Stimulated activated CD4-positive, alpha-beta T cell treated with anti-CD3 and anti-CD28 coated beads, Interleukin-15, amount 100 ng/mL, for 48 hours (primary cell): ENCODE measurements around the gene FHL2.

Source experiments
- DNase-seq, 2 donors: peaks; one replicate each; pipeline ENCODE4 v3.0.0-alpha.2; 2020; ENCODE audit warnings: low read depth in 2 of 2

Gene FHL2

GRCh38 chr2:105422801-105423200, 23.9 kb upstream of the FHL2 start:
- DNase-seq, result no peak

GRCh38 chr2:105421053-105421452, 22.2 kb upstream of the FHL2 start:
- no peak for DNase-seq

GRCh38 chr2:105418522-105418921, 19.7 kb upstream of the FHL2 start:
- no peak for DNase-seq

- DNase-seq, result no peak
Observed at GRCh38 chr2:105417857-105418436, 19.1 kb upstream of the FHL2 start.

- no peak for DNase-seq
Observed at GRCh38 chr2:105416156-105416555, 17.3 kb upstream of the FHL2 start.

DNA sequence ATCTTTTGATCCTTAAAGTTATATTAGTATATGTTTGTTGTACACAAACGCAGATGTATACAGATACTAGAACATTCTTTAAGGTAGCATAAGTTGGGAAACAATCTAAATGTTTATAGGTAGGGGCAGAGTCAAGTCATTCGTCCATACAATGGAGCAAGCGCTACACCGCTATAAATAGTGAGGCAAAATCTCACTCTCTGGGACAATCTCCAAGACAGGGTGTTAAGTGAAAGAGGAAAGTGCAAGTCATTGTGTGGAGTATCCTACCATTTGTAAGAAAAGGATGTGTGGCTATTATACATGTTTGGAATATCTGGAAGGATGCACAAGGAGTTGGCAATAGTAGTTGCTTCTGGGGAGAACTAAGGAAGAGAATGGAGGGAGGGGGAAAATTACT, 16.2 kb upstream of the FHL2 start:
- no peak for DNase-seq

DNA sequence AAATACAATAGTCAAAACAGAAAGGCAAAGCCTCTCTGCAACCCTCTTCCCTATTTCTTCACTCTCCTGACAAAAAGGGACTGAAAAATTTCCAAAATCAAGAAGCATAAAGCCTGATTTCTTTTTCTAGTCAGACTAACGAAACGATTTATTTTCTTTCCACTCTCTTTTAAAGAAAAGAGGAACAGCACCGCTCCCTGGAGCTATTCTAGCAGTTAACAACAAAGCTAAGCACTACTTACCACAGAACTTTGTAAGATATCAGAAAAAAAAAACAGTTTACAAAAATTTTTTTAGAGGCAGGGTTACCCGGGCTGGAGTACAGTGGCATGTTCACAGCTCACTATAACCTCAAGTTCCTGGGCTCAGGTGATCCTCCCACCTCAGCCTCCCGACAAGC, 14.4 kb upstream of the FHL2 start:
- no peak for DNase-seq

DNA sequence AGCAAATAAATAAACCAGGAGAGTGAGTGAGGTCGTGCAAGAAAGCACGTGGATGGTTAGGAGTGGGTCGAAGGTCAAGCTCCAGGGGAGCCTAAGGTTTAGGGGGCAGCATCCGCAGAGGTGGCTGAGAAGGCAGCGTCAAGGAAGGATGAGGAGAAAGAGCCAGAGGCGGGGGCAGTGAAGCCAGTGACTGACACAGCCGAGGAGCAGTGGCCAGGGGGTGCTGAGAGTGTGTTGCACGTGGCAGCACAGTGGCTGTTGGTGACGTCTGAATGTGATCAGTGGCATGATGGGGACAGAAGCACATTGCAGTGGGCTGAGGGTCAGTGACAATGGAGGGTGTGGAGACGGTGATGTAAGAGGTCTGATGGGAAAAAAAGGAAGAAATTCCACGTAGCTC, 13.7 kb upstream of the FHL2 start:
- DNase-seq, result no peak

DNA sequence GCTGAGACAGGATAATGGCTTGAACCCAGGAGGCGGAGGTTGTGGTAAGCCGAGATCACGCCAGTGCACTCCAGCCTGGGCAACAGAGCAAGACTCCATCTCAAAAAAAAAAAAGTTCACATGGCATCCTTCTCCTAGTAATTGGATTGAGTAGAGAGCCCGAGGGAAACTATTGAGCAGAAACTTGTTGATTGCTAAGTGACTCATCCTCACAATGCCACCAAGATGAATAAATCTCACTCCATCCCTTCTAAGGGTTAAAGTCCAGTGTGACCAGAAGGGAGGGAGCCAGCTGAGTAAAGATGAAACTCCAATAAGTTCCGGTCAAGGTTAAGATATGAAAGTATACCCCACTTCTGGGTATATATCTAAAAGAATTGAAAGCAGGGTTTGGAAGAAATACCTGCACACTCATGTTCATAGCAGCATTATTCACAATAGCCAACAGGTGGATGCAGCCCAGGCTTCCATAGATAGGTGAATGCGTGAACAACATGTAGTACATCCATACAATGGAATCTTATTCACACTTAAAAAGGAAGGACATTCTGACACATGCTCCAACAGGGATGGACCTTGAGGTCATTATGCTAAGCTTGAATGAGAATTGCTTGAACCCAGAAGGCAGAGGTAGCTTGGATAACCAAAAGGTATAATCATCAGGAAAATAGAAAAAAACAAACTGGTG, 13.0 kb upstream of the FHL2 start:
- DNase-seq, result no peak

GRCh38 chr2:105410554-105410953, 11.7 kb upstream of the FHL2 start:
- DNase-seq, result no peak

GRCh38 chr2:105409717-105410116, 10.9 kb upstream of the FHL2 start:
- DNase-seq, result no peak

DNA sequence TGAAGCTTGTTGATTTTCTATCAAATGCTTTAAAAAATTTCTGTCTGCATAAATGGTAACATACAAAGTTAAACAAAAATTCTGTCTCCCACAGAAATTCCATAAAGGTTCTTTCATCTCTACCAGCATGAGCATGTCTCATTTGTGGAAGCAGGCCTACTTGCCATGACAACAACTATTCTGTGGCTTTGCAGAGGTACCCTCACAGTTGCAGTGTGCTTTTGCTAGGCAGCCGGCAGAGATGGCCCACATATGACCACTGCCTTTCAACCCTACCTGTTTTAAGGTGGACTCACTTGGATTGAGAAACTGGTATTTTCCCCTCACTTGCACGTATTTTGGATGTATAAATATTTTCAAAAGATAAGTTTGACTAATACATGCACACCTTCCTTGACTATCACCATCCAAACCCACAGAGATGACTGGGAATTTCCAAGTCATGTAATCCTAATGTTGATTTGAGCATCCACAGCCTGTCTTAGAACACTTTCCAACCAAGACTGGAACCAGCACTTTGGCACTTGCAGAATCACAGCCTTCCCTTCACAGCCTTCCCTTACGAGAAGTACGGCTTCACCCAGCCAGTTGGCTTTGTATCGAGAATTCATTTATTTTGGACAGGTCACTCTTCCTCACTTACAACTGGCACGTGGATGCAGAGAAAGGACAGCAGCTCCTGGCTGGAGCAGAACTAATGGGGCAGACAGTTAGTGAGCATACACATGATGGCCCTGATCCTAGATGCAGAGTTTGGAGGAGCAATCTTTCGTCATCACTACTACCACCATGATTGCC, 9.3 kb upstream of the FHL2 start:
- no peak for DNase-seq

DNA sequence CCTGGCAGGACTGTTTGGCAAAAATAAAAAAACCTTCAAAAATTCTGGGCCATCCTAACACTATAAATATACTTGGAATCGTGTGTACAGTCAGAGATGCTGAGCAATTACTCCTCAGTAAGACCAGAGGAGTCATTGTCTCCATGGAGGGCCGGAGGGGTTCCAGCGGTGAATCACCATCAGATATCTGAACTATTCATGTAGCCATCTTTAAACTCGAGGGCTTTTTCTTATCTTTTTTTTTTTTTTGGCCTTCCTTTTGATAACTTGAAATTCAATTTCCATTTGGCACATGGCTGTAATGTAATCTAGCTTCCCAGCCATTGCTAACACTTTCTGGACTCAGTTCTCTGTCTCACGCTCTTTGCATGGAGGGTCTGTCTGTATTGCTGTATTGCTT, 7.4 kb upstream of the FHL2 start:
- no peak for DNase-seq

GRCh38 chr2:105405291-105405690, 6.4 kb upstream of the FHL2 start:
- no peak for DNase-seq

- DNase-seq, result no peak
Observed at GRCh38 chr2:105404736-105405135, 5.9 kb upstream of the FHL2 start.

DNA sequence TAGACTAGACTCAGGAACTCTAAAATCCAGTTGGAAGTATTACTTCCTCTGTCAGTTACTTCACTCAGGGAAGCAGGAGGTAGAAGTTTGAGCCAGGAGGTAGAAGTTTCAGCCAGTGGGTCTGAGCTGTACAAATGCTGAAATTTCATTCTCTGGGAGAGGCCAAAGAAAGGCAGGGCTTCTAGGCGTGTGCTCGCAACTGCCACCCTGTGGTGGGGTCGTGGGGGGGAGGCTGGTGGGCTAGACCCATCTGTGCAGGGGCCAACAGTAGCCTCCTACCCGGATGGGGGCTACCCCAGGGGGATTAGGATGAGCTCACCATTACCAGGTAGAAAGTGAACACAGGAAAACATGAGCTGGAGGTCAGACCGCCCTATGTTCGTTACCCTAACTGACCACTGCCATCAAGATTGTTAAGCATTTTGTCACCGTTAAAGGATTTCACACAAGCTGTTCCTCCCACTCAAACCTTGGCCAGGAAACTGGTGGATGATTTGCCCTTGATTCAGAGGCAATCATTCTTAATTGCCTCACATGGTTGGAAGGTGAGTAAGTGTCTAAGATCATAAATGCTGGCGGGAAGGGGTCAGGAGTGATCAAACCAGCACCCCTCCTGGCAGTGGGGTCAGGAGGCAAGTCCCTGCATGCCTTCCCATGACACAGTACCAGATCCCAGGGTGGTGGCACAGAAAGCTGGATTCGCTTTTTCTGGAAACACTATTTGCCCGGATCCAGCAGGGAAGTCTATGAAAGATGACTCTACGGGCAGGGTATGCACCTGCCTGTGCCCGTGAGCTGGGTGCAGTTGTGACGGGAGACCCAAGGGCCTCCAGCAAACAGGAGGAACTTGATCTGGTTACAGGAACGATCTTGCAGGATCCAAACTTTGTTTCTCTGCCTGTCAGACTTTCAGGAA, 5.2 kb upstream of the FHL2 start:
- DNase-seq, result no peak

DNA sequence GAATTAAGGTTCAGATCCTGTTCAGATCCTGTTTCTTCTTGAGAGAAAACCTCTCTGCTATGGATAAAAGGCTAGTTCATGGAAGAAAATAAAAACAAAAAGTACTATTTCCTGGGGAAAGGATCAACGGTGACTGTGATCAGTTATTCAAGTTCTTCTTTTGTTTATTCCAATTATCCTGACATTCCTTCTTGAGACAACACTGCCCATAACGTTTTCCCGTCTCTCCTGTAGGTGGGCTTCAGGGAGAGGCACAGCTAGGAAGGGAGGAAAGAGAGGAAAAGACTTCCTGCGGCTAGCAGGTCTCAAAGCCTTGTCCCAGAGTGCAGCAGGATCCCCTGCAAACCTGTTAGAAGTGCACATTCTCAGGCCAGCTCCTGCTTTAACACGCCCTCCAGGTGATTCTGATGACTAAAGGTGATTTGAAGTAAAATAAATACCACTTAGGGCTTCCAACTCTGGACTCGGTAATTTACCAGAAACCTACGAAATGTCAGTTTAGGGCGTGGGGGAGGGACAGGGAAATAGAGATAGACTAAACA, 4.5 kb upstream of the FHL2 start:
- no peak for DNase-seq

GRCh38 chr2:105402809-105403208, 4.0 kb upstream of the FHL2 start:
- DNase-seq, result no peak

GRCh38 chr2:105401867-105402266, 3.0 kb upstream of the FHL2 start:
- DNase-seq, result no peak

GRCh38 chr2:105400138-105400540, 1.3 kb upstream of the FHL2 start:
- no peak for DNase-seq

GRCh38 chr2:105399207-105399861, 483 bp upstream of the FHL2 start:
- no peak for DNase-seq
